Testis (tissue), 2 donors: ENCODE data around the gene MBD6.

Source experiments
- CTCF ChIP-seq, 3 experiments: fragments of 450-650 bp in 2 of 3; fragments of 200-600 bp in 1 of 3; sonication (generic) in 1 of 3; IDR thresholded peaks; one replicate each; pipeline ENCODE4 v1.5.1; 2016 to 2019; ENCODE audit warnings: antibody characterized with exemption in 3 of 3, mild to moderate bottlenecking in 2 of 3, moderate library complexity in 1 of 3
- POLR2A ChIP-seq: fragments of 450-650 bp; IDR thresholded peaks from one replicate; pipeline ENCODE4 v1.6.1; 2017; ENCODE audit warnings: antibody characterized with exemption, mild to moderate bottlenecking, moderate library complexity

- TF ChIP-seq CTCF (IDR thresholded peaks at IDR 0.05) (no peak), POLR2A (no peak)
Measured at GRCh38 chr12:57535764-57536596, 13.4 kb downstream of the MBD6 start.
